WTC11 (cell line): Measurements from ENCODE around the gene ATP6V0D1.

ENCODE experiments used
- CREM ChIP-seq: sonication (generic); formaldehyde crosslinking; IDR thresholded peaks from 2 replicates; pipeline ENCODE4 v1.8.1; 2022; ENCODE audit warnings: mild to moderate bottlenecking, missing genetic modification reagents, moderate library complexity
- GABPB1 ChIP-seq: sonication (generic); formaldehyde crosslinking; IDR thresholded peaks from 2 replicates; pipeline ENCODE4 v1.8.1; 2023; ENCODE audit warnings: mild to moderate bottlenecking, missing genetic modification reagents
- PRDM15 ChIP-seq: sonication (generic); formaldehyde crosslinking; IDR thresholded peaks from 2 replicates; pipeline ENCODE4 v1.8.0; 2022; ENCODE audit warnings: missing genetic modification reagents
- ZBTB43 ChIP-seq: sonication (generic); formaldehyde crosslinking; IDR thresholded peaks from 2 replicates; pipeline ENCODE4 v1.8.1; 2023; ENCODE audit warnings: mild to moderate bottlenecking, missing genetic modification reagents
- ZNF416 ChIP-seq: fragments of 250-450 bp; sonication (Bioruptor Pico); IDR thresholded peaks from 2 replicates; pipeline ENCODE4 v1.9.0; 2021; ENCODE audit warnings: mild to moderate bottlenecking, inconsistent platforms
- TF ChIP-seq, protein P1 (sequence below): fragments of 200-600 bp; IDR thresholded peaks from 2 replicates; pipeline ENCODE4 v1.8.0; 2022; ENCODE audit warnings: antibody characterized with exemption

DNA sequence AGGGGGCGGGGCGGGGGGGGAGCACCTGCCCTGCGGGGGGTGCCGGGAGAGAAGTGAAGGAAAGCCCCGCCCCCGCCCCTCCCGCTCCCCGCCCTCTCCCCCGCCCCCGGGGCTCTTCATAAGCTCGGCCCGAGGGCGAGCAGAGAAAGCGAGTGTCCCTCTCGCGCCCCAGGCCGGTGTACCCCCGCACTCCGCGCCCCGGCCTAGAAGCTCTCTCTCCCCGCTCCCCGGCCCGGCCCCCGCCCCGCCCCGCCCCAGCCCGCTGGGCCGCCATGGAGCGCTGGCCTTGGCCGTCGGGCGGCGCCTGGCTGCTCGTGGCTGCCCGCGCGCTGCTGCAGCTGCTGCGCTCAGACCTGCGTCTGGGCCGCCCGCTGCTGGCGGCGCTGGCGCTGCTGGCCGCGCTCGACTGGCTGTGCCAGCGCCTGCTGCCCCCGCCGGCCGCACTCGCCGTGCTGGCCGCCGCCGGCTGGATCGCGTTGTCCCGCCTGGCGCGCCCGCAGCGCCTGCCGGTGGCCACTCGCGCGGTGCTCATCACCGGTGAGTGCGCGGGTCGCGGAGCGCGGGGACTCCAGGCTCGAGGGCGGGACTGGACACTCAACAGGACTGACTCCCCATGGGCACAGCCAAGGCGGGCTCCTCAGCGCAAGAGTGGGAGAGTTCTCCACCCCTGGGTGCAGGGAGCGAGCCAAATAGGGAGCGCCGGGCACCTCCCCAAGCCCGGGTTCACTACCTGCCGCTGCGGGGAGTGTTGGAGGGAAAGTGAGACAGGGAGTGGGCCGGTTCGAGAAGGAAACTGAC, 49.8 kb downstream of the ATP6V0D1 start, which contains the start of gene HSD11B2:
- TF ChIP-seq CREM (CRISPR knock-in tag) = no peak
- no peak for TF ChIP-seq PRDM15
- TF ChIP-seq, protein P1, sequence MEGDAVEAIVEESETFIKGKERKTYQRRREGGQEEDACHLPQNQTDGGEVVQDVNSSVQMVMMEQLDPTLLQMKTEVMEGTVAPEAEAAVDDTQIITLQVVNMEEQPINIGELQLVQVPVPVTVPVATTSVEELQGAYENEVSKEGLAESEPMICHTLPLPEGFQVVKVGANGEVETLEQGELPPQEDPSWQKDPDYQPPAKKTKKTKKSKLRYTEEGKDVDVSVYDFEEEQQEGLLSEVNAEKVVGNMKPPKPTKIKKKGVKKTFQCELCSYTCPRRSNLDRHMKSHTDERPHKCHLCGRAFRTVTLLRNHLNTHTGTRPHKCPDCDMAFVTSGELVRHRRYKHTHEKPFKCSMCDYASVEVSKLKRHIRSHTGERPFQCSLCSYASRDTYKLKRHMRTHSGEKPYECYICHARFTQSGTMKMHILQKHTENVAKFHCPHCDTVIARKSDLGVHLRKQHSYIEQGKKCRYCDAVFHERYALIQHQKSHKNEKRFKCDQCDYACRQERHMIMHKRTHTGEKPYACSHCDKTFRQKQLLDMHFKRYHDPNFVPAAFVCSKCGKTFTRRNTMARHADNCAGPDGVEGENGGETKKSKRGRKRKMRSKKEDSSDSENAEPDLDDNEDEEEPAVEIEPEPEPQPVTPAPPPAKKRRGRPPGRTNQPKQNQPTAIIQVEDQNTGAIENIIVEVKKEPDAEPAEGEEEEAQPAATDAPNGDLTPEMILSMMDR = no peak
- TF ChIP-seq ZNF416 (CRISPR knock-in tag) = no peak
- TF ChIP-seq ZBTB43 = no peak
- peak; percentile 44; the same call in 1 of the 2 replicates for TF ChIP-seq GABPB1 (CRISPR knock-in tag)
